ENCODE measurements around the gene NLRC3.
"Not testable (repeated sequence)": the region's sequence is repeated elsewhere in the genome, so short reads cannot be mapped to it uniquely, and the experiment has no call there.

Gene NLRC3, protein sequence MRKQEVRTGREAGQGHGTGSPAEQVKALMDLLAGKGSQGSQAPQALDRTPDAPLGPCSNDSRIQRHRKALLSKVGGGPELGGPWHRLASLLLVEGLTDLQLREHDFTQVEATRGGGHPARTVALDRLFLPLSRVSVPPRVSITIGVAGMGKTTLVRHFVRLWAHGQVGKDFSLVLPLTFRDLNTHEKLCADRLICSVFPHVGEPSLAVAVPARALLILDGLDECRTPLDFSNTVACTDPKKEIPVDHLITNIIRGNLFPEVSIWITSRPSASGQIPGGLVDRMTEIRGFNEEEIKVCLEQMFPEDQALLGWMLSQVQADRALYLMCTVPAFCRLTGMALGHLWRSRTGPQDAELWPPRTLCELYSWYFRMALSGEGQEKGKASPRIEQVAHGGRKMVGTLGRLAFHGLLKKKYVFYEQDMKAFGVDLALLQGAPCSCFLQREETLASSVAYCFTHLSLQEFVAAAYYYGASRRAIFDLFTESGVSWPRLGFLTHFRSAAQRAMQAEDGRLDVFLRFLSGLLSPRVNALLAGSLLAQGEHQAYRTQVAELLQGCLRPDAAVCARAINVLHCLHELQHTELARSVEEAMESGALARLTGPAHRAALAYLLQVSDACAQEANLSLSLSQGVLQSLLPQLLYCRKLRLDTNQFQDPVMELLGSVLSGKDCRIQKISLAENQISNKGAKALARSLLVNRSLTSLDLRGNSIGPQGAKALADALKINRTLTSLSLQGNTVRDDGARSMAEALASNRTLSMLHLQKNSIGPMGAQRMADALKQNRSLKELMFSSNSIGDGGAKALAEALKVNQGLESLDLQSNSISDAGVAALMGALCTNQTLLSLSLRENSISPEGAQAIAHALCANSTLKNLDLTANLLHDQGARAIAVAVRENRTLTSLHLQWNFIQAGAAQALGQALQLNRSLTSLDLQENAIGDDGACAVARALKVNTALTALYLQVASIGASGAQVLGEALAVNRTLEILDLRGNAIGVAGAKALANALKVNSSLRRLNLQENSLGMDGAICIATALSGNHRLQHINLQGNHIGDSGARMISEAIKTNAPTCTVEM

DNA sequence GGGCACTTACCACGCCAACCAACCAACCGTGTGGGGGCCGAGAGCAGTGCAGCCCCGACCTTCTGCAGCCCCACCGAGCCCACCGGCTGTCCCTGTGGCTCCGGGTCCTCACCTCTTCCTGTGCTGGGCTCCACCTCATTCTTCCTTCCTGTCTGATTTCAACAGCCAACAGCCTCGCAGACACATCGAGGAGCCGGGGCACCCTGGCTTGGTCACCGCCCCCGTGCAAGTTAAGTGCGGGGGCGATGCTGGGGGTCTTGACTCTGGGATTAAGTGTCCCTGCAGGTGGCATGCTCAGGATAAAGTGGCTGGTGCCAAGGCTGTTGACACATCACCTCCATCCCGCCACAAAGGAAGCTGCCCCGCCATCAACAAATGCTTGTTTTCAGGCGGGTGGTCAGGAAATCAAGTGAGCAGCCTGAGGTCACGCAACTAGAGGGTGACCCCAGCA is at the start of gene NLRC3:
Gene NLRC3, minus strand, starts transcription at position 102 of the 451 bp plus-strand sequence. CDS start 12,367 bp downstream, outside the sequence.
- no peak for DNase-seq (ENCODE audit: low read depth, low spot score)

DNA sequence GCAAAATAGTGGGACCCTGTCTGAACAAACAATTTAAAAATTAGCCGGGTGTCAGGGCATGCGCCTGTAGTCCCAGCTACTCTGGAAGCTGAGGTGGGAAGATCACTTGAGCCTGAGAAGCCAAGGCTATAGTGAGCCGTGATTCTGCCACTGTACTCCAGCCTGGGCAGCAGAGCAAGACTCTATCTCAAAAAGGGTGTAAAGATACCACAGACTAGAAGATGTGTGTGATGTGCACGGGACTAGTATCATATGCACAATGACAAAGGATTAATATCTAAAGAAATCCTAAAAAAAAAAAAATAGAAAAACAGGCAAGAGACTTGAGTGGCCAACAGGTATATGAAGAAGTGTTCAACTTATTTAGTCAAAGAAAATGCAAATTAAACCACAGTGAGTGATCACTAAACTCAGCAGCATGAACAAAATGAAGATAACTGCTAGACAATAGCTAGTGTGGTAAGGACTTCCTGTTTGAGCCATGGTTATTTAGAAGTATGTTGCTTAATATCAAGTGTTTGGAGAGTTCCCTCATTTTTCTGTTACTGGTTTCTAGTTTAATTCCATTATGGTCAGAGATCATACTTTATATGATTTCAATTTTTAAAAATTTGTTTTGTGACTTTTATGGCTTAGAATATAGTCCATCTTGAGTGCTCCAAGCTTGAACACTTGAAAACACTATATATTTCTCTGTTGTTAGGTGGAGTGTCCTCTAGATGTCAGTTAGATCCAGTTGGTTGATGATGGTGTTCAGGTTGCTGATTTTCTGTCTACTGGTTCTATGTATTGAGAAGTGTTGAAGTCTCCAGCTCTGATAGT is 48.9 kb upstream of the NLRC3 start:
- DNase-seq (ENCODE audit: low read depth, low spot score) = no peak

DNA sequence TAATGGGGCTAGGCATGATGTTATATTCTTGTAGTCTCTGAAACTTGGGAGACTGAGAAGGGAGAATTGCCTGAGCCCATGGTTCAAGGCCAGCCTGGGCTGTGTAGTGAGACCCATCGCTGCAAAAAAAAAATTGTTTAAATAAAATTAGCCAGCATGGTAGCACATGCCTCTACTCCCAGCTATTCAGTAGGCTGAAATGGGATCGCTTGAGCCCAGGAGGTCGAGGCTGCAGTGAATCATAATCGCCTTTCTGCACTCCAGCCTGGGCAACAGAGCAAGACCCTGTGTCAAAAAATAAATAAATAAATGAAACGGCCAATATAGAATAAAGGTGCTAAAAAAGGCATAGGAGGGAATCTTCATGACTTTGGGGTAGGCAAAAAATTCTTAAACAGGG is 48.1 kb upstream of the NLRC3 start:
- DNase-seq (ENCODE audit: low read depth, low spot score) = no peak

DNA sequence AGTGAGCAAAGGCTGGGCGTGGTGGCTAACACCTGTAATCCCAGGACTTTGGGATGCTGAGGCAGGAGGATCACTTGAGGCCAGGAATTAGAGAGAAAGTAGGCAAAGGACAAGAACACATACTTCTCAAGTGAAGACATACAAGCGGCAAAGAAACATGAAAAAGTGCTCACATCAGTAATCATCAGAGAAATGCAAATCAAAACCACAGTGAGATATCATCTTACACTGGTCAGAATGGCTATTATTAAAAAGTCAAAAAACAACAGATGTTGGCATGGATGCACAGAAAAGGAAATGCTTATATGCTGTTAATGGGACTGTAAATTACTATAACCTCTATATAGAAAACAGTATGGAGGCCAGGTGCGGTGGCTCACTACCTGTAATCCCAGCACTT is 46.4 kb upstream of the NLRC3 start:
- no peak for DNase-seq (ENCODE audit: low read depth, low spot score)

DNA sequence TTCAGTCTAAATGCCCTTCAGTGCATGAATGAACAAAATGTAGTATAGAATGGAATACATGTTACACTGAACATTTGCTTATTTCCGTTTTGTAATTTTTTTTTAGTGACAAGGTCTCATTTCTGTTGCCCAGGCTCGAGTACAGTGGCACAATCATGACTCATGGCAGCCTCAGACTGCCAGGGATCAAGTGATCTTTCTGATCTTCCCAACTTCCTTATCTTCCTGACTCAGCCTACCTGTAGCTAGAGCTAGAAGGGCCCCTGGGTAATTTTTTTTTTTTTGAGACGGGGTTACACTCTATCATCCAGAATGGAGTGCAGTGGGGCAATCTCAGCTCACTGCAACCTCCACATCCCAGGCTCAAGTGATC is 41.6 kb upstream of the NLRC3 start:
- no peak for DNase-seq (ENCODE audit: low read depth, low spot score)

DNA sequence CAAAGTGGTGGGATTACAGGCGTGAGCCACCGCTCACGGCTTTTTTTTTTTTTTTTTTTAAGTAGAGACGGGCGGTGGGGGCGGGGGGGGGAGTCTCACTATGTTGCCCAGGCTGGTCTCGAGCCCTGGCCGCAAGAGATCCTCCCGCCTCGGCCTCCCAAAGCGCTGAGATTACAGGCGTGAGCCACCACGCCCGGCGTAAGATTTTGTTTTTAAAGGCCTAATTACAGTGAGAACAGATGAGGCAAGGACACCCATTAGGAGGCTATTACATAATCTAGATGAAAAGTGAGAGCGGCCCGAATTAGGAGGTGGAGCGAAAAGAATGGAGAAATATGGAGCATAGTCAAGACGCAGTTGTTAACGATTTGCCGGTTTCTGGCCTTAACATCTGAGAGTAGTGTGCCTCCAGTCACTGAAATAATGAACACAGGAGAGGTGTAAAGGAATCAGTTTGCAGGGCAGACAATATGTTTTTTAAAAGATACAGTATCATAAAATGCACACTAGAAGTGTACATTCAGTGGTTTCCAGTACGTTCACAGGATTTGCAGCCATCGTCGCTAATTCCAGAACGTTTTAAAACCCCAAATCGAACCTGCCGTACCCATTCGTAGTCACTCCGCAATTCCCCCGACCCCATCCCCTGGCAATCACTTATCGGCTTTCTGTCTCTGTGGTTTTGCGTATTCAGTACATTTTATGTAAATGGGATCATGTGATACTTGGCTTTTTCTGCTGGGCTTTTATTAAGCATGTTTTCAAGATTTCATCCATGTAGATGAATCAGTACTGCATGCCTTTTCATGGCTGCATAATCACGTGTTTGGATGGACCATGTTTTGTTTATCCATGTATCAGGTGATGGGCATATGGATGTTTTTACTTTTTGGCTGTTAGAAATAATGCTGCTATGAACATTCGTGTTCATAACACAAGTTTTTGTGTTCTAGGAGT is 35.6 kb upstream of the NLRC3 start:
- no peak for DNase-seq (ENCODE audit: low read depth, low spot score)

DNA sequence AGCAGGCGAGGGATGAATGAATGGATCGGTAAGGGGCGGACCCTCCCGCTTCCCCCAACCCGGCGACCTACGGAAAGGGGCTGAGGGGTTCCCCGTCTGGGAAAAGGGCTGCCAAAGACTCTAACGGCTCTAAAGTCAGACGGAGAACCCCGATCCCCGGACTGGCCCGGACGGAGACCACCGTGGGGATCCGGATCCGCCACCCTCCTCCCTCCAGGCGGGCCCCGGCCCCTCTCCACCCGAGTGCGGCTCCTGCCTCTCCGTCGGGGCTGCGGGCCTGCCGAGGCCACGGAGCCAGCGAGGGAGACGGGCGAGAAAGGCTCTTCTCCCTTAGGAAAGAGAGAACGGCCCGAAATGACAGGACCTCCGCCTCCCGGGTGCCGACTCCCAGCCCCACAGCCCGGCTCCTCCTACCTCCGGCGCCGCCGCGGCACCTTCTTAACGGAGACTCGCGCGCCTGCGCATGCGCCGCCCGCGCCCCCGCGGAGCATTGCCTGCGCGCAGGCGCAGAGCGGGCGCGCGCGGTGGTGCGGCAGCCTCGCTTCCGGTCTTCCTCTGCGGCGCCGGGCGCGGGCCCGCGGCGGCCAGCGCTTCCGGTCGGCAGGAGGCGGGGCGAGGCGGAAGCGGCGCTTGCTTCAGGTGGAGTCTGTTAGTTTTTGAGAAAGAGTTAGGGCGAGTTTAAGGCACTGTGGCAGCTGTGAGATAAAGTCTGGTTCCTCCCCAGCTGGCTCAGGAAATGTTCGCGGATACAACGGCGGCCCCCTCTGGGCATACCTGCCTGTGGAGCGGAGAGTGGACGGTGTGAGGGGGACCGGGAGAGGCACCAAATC is 34.2 kb upstream of the NLRC3 start, which contains the start of gene SLX4:
Gene SLX4, minus strand, starts transcription at position 461 of the 830 bp plus-strand sequence. CDS start 2,642 bp downstream, outside the sequence.
- peak; percentile 95 for DNase-seq (ENCODE audit: low read depth, low spot score)

DNA sequence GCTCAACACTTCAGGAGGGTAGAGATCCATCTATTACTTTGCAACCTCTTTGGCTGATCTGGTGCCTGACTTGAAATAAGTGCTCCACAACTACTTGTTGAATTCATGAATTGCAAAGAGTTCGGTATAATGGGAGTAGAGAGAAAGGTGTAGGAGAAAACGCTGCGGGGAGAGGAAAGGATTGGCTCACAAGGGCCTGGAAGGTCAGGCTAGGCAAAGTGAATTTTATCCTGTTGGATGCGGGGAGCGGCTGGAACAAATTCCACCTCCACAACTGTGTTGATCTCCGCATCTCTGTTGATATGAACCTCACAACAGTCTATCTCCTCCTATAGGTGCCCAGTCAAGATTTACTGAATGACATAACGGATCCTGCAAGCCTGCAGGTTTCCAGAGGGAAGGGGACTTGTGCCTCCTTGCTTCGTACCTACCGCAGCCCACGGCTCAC is 33.5 kb upstream of the NLRC3 start:
- DNase-seq (ENCODE audit: low read depth, low spot score) = no peak

DNA sequence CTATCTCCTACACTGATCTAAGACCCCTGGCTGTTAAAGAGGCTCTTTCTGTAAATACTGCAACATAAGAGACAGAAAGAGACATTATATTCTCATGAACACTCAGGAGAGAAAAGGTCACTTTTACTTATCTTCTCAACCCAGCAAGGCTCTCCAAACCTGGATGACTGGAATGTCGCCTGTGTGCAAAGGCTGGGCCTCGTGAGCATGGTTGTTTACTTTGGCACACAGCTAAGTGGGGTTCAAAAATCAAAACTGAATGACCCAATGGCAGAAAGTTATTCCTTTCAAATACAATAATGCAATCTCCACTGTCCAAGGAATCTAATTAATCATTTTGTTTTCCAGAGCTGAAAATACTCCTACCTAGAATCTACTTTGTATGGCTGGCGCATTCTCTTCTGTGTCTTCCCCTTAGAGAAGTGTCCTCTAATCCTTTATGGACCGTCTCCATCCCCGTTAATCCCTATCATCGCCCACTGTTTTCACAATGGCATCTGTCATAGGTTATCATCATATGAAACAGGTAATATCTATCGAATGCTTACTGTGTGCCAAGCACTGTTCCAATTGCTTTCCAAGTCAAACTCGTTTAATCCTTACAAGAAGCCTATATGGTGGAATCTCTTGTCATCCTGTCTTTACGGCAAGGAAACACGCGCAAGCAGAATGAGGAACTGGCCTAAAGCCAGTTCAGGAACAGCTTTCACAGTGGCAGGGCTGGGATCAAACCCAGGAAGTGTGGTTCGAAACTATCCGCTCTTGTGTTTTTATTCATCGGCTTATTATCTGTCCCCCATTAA is 32.9 kb upstream of the NLRC3 start:
- no peak for DNase-seq (ENCODE audit: low read depth, low spot score)

DNA sequence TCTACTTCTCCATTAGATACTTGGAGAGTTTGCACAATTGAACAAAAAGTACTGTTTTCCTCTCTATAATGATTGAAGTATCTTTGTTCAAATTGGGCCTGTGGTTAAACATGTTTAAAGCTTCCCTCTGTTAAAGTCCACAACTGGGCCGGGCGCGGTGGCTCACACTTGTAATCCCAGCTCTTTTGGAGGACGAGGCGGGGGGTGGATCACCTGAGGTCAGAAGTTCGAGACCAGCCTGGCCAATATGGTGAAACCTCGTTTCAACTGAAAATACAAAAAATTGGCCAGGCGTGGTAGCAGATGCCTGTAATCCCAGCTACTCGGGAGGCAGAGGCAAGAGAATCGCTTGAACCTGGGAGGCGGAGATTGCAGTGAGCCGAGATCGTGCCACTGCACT is 31.8 kb upstream of the NLRC3 start:
- DNase-seq (ENCODE audit: low read depth, low spot score) = not testable (repeated sequence)

DNA sequence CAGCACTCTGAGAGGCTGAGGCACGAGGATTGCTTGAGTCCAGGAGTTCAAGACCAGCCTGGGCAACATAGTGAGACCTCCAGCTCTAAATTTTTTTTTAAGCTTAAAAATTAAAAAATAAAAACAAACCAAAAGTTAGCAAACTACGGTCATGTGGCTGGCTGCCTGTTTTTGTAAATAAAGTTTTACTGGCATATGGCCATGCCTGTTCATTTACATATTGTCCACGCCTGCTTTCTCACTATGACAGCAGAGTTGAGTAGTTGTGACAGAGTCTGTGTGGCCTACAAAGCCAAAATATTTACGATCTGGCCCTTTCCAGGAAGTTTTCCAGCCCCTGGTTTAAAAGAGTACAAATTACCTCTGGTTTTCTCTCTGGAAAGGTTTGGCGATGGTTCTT is 30.9 kb upstream of the NLRC3 start:
- no peak for DNase-seq (ENCODE audit: low read depth, low spot score)

DNA sequence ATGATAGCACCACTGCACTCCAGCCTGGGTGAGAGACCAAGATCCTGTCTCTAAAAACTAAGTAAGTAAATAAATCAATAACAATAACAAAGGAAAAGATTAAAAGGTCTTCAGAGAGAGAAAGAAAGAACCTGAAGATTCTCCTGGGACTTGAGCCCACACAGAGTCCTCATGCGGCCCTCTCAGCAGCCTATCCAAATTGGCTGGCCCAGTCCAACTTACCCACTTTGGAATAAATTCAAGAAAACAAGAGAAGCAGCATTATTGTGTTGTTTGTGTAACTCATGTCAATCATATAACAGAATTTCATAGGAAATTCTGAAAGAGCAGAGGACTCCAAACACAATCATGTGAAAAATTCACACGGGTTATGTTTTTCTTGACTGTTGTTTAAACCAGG is 30.4 kb upstream of the NLRC3 start:
- no peak for DNase-seq (ENCODE audit: low read depth, low spot score)

DNA sequence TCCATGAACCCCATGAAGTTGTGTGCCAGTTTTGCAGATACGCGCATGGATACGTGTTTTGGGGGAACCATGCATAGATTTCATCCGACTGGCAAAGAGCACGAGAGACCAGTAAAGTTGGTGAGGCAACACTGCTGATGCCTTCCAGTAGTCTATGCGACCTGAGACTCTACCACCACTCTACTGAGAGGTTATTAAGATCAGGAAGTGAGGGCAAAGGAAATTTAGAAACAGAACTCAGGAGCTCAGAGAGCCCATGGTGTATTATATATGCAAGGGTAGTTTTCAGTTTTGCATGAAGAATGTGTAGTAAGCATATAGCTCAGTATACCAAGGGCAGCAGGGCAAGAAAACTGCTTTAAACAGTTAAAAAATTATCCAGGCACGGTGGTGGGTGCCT is 30.0 kb upstream of the NLRC3 start:
- DNase-seq (ENCODE audit: low read depth, low spot score) = no peak

DNA sequence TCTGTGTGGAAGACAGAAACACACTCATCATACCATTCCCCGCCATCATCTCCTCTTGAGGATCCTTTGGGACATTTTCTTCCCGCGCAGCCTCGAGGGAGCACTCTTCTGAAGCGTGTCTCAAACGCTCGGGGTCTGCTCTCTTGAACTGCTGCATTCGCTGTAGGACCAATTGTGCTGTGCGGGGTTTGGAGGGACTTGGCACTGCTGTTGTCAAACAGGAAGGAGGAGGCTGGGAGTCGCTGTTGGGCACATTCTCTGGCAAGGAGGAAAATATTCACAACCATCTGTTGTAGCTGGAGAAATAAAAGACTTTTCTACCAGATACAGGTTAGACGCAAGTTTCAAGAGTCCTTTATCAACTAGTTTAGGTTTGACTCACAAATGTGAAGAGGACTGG is 29.2 kb upstream of the NLRC3 start:
- DNase-seq (ENCODE audit: low read depth, low spot score) = no peak

DNA sequence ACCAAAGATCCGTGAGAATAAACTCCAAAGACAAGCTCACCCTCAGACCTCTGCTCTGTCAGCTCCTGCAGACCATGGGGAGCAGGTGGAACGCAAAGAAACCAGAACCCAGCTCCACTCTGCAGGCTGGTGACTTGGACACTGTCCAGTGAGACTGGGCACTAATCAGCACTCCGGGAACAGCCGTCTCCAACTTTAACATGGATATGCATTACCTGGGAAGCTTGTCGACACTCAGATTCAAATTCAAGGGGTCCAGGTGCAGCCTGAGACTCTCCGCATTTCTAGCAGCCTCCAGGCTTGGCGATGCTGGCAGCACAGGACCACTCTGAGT is 25.1 kb upstream of the NLRC3 start:
- no peak for DNase-seq (ENCODE audit: low read depth, low spot score)

DNA sequence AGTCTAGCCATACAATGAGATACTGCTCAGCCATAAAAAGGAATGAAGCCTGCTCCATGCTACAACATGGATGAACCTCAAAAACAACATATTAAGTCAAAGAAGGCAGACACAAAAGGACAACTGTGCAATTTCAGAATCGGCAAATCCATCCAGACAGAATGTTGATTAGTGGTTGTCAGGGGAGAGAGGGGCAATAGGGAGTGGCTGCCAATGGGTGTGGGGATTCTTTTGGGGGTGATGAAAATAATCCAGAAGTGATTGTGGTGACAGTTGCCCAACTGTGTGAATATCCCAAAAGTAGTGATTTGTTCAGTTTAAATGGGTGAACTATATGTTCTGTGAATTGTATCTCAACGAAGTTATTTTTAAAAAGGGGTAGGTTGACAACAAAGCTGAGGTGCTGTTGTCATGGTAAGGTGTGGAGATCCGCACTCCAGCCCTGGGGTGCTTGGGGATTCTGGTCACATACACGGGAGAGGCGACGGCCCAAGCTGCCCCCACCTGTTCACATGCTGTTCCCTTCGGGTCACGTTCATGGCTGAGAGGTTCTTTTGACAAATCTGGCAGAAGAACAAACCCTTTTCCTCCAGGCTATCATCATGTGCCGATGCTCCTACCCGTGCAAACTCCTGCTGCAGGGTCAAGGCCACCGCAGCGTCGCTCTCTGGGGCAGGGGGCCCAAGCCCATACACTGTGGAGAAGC is 24.6 kb upstream of the NLRC3 start:
- no peak for DNase-seq (ENCODE audit: low read depth, low spot score)

DNA sequence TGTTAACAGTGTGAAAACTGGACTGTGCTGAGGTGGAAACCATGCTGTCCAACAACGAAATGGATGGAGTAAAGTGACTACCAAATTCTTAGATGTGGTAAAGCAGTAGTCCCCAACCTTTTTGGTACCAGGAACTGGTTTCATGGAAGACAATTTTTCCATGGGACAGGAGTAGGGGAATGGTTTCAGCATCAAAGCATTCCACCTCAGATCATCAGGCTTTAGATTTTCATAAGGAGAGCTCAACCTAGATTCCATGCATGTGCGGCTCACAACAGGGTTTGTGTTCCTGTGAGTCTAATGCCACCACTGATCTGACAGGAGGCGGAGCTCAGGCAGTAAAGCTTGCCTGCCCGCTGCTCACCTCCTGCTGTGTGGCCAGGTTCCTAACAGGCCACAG is 22.7 kb upstream of the NLRC3 start:
- DNase-seq (ENCODE audit: low read depth, low spot score) = no peak

DNA sequence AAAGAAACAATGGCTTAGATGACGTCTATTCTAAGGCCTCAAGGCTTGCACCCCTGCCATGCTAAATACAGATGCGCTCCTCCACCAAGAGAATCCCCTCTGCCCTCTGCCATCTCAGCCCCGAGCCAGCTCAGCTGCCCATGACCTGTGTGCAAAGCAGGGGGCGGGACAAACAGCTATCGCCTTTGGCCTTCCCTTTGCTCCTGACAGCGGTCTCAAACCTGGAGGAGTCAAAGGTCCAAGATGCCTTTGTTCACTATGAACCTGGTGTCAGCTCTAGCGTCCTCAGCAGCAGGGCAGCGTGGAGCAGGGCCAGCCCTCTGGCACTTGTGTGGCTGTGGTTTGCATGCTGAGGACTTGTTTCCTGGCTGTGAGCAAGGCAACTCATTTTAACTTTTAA is 21.9 kb upstream of the NLRC3 start:
- DNase-seq (ENCODE audit: low read depth, low spot score) = no peak

Data from ELF-1 (cell line).